ENCODE measurements around the gene CISD3.

The CISD3 gene

GRCh38 chr17:38745545-38745944 lies 15.4 kb downstream of the CISD3 start:
- DNase-seq (ENCODE audit: low spot score), result no peak

- DNase-seq (ENCODE audit: low spot score), result no peak
Measured at GRCh38 chr17:38746004-38746848, 16.1 kb downstream of the CISD3 start.

- no peak for DNase-seq (ENCODE audit: low spot score)
Measured at GRCh38 chr17:38746849-38747462, 16.8 kb downstream of the CISD3 start.

- peak; percentile 55 for DNase-seq (ENCODE audit: low spot score)
Measured at GRCh38 chr17:38747463-38748148, 17.5 kb downstream of the CISD3 start.

- DNase-seq (ENCODE audit: low spot score), result peak; percentile 79
Measured at GRCh38 chr17:38748149-38748891, 18.2 kb downstream of the CISD3 start, which contains the start of gene PCGF2. TSS of gene PCGF2 (minus strand) at chr17:38748336. CDS start at chr17:38740402, 7,934 bp downstream.

- no peak for DNase-seq (ENCODE audit: low spot score)
Measured at GRCh38 chr17:38748892-38749222, 18.7 kb downstream of the CISD3 start.

- peak; percentile 53 for DNase-seq (ENCODE audit: low spot score)
Measured at GRCh38 chr17:38749223-38750043, 19.3 kb downstream of the CISD3 start.

GRCh38 chr17:38750044-38750311 lies 19.8 kb downstream of the CISD3 start:
- DNase-seq (ENCODE audit: low spot score), result no peak

- no peak for DNase-seq (ENCODE audit: low spot score)
Measured at GRCh38 chr17:38750312-38751121, 20.4 kb downstream of the CISD3 start.

- no peak for DNase-seq (ENCODE audit: low spot score)
Measured at GRCh38 chr17:38751144-38751807, 21.1 kb downstream of the CISD3 start.

- DNase-seq (ENCODE audit: low spot score), result peak; percentile 86
Measured at GRCh38 chr17:38751808-38752307, 21.7 kb downstream of the CISD3 start.

GRCh38 chr17:38752308-38753070 lies 22.3 kb downstream of the CISD3 start, which contains the start of gene PSMB3:
TSS of gene PSMB3 (plus strand) at chr17:38752741. CDS start at chr17:38752827, 86 bp downstream.
- peak; percentile 97 for DNase-seq (ENCODE audit: low spot score)

- DNase-seq (ENCODE audit: low spot score), result no peak
Measured at GRCh38 chr17:38753071-38753506, 22.9 kb downstream of the CISD3 start.

GRCh38 chr17:38761612-38762011 lies 31.5 kb downstream of the CISD3 start:
- no peak for DNase-seq (ENCODE audit: low spot score)

GRCh38 chr17:38762231-38762630 lies 32.1 kb downstream of the CISD3 start:
- DNase-seq (ENCODE audit: low spot score), result no peak

GRCh38 chr17:38766341-38766740 lies 36.2 kb downstream of the CISD3 start:
- DNase-seq (ENCODE audit: low spot score), result no peak

- no peak for DNase-seq (ENCODE audit: low spot score)
Measured at GRCh38 chr17:38768417-38768816, 38.3 kb downstream of the CISD3 start.

- DNase-seq (ENCODE audit: low spot score), result no peak
Measured at GRCh38 chr17:38773258-38773657, 43.1 kb downstream of the CISD3 start.

- DNase-seq (ENCODE audit: low spot score), result peak; percentile 35
Measured at GRCh38 chr17:38777641-38778250, 47.6 kb downstream of the CISD3 start.
